HG02943 (cell line): ENCODE results near the gene FBXL17.

Experiments
- ATAC-seq: cut with Tn5 transposase; IDR thresholded peaks from one replicate; pipeline ENCODE4 v1.9.1; 2021; ENCODE audit warnings: mild to moderate bottlenecking, low read depth, moderate library complexity; ENCODE audit not compliant: unreplicated experiment

Gene FBXL17

GRCh38 chr5:107876261-107876660 lies 505.6 kb downstream of the FBXL17 start:
- ATAC-seq: no peak

- no peak for ATAC-seq
Observed at GRCh38 chr5:107875833-107876232, 506.1 kb downstream of the FBXL17 start.

- no peak for ATAC-seq
Observed at GRCh38 chr5:107874795-107875194, 507.1 kb downstream of the FBXL17 start.

GRCh38 chr5:107873877-107874276 lies 508.0 kb downstream of the FBXL17 start:
- ATAC-seq: no peak

- ATAC-seq: no peak
Observed at GRCh38 chr5:107871023-107871422, 510.9 kb downstream of the FBXL17 start.

GRCh38 chr5:107869438-107870115 lies 512.3 kb downstream of the FBXL17 start:
- no peak for ATAC-seq

GRCh38 chr5:107868650-107869409 lies 513.1 kb downstream of the FBXL17 start:
- no peak for ATAC-seq

- no peak for ATAC-seq
Observed at GRCh38 chr5:107867266-107867665, 514.6 kb downstream of the FBXL17 start.

- no peak for ATAC-seq
Observed at GRCh38 chr5:107864793-107865192, 517.1 kb downstream of the FBXL17 start.

- no peak for ATAC-seq
Observed at GRCh38 chr5:107863125-107863524, 518.8 kb downstream of the FBXL17 start.

- no peak for ATAC-seq
Observed at GRCh38 chr5:107861565-107861964, 520.3 kb downstream of the FBXL17 start.

GRCh38 chr5:107860044-107860443 lies 521.9 kb downstream of the FBXL17 start:
- no peak for ATAC-seq

GRCh38 chr5:107858788-107859187 lies 523.1 kb downstream of the FBXL17 start:
- ATAC-seq: no peak

- ATAC-seq: no peak
Observed at GRCh38 chr5:107858324-107858723, 523.6 kb downstream of the FBXL17 start.

GRCh38 chr5:107857785-107858184 lies 524.1 kb downstream of the FBXL17 start:
- ATAC-seq: no peak

GRCh38 chr5:107855171-107855570 lies 526.7 kb downstream of the FBXL17 start:
- ATAC-seq: no peak

GRCh38 chr5:107853696-107854095 lies 528.2 kb downstream of the FBXL17 start:
- no peak for ATAC-seq

- ATAC-seq: no peak
Observed at GRCh38 chr5:107853031-107853430, 528.9 kb downstream of the FBXL17 start.

- no peak for ATAC-seq
Observed at GRCh38 chr5:107849118-107849517, 532.8 kb downstream of the FBXL17 start.

GRCh38 chr5:107840592-107840991 lies 541.3 kb downstream of the FBXL17 start:
- ATAC-seq: no peak

GRCh38 chr5:107840161-107840560 lies 541.7 kb downstream of the FBXL17 start:
- ATAC-seq: no peak

- no peak for ATAC-seq
Observed at GRCh38 chr5:107835096-107835495, 546.8 kb downstream of the FBXL17 start.
